Activated T-cell treated with anti-CD3 and anti-CD28 coated beads for 1 hour (primary cell): ENCODE measurements around the gene PCDHGC5.

Experiments used
- DNase-seq: peaks from one replicate; pipeline ENCODE4 v3.0.0-alpha.2; 2020; ENCODE audit warnings: low read depth

Gene PCDHGC5

DNA sequence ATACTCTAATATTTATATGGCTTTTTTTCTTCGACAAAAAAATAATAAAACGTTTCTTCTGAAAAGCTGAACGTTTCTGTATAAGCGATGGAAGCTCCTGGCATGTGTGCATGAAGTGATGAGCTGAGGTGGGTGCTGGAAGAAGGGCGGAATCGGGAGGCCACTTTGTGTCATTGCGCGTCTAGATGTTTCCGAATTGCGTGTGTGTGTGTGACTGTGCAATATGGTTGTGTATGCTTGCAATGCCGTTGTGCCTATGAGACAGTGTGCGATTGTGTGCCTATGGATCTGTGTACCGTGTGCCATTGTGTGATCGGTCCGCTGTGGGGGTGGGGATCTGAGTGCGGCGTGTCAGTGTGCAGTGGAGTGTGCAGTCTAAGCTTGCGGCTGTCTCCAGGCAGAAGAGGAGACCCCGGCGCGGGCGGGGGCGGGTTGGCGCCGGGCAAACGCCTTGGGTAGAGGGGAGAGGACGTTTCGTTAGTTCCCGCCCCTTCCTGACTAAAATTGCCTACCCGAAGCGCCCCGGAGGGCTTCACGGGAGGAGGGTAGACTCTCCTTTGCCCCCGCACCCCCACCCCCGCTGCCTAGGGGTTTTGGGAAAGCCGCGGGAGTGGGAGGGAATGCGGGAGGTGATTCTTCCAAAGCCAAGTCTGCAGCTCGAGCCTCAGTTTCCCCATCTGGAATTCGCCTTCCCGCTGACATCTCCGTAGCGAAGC, 24.2 kb downstream of the PCDHGC5 start:
- DNase-seq = no peak

GRCh38 chr5:141513627-141514329, 24.9 kb downstream of the PCDHGC5 start:
- DNase-seq = no peak

DNA sequence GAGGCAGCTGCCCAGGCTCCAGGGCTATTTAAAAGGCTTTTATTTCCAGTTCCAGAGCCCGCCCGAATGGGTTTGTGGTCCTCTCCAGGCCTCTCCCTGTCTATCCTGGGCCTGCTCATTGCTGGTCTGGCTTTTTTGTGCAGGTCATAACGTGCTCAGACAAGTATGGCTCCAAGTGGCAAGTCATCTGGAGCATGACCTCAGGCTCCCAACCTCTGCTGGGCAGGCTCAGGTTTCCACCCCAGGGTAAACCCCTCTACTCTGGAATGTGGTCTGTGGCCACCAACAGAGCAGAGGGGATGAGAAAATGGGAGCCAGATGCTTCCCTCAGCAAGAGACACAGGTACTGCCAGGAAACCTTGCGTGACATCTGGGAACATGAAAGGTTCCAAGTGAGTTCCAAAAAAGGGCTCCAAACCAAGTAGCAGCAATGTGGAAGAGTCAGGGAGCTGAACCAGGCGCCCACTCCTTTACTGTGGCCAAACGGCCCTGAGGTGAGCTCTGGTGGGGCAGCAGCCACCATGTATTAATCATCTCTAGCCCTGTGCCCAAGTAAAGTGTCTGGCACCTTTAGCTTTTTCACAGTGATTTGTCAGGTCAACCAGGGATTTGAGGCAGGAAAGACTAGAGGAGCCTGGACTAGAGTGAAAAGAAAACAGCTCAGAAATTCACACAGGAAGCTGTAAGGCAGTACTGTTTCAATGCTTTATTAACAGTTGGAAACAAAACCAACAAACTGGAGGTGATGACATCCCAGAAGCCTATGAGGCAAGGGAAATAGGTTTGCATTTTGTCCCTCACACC, 25.7 kb downstream of the PCDHGC5 start:
- no peak for DNase-seq

DNA sequence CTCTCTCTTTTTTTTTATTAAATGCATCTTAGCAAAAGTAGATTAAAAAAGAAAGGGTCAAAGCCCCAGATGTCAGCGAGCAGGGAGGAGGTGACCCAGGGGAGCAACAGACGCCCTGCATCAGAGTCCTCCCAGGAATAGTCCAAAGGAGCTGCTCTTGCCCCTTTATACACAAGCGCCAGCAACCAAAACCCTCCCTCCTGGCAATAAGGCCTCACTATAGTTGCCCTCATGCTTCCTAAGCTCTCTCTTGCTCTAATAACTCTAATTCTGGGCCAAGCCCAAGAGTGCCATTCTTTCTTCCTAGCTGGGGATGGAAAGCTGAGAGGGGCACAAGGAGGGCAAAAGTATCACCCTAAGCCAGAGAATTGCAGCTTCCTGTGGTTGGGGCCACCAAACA, 26.3 kb downstream of the PCDHGC5 start:
- DNase-seq = no peak

GRCh38 chr5:141515946-141516671, 27.2 kb downstream of the PCDHGC5 start:
- DNase-seq = no peak

DNA sequence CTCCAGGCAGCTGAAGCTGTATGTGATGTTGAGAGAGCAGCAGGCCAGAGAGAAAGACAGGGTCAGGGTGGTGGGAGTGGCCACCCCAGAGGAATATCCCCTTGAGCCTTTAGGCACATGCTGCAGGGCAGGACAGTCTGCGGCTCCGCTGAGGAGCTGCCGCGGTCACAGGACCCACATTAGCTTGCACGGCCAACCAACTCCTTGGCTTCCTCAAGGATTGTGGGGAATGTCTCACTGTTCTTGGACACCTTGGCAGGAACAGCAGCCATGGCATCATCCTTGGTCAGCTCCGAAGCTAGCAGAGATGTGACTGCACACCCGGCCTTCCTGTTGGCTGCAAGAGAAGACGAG, 27.8 kb downstream of the PCDHGC5 start:
- no peak for DNase-seq

DNA sequence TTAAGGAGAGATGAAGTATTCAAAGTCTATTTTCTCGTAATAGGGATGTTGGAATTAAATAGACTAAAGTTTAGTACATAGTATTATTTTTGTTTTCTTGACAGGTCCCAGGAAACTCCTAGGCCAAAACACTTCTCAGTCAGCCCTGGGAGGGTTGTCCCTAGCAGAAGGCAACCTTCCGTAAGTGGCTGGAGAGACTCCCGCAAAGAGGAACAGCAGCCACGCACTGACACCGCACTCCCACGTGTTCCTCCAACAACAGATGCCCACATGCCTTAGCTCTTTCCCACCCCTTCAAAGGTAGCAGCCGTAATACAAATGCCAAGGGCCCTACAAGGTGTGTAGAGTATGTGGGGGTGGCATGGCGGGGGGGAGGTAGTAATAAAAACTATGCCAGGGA, 28.4 kb downstream of the PCDHGC5 start:
- no peak for DNase-seq

- no peak for DNase-seq
These were observed 29.2 kb downstream of the PCDHGC5 start for GRCh38 chr5:141517880-141518617.

DNA sequence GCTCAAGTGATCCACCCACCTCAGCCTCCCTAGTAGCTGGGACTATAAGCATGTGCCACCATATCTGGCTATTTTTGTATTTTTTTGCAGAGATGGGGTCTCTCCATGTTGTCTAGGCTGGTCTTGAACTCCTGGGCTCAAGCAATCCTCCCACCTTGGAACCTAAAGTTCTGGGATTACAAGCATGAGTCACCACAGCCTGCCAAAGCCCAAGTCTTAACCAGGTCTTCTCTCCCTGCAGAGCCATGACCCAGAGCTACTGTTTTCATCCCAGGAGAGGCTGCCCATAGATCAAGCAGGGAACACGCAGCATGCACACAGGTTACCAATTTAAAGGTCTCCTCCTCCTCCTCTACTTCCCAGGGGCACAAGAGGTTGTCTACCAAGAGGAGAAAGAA, 29.7 kb downstream of the PCDHGC5 start:
- DNase-seq = no peak

DNA sequence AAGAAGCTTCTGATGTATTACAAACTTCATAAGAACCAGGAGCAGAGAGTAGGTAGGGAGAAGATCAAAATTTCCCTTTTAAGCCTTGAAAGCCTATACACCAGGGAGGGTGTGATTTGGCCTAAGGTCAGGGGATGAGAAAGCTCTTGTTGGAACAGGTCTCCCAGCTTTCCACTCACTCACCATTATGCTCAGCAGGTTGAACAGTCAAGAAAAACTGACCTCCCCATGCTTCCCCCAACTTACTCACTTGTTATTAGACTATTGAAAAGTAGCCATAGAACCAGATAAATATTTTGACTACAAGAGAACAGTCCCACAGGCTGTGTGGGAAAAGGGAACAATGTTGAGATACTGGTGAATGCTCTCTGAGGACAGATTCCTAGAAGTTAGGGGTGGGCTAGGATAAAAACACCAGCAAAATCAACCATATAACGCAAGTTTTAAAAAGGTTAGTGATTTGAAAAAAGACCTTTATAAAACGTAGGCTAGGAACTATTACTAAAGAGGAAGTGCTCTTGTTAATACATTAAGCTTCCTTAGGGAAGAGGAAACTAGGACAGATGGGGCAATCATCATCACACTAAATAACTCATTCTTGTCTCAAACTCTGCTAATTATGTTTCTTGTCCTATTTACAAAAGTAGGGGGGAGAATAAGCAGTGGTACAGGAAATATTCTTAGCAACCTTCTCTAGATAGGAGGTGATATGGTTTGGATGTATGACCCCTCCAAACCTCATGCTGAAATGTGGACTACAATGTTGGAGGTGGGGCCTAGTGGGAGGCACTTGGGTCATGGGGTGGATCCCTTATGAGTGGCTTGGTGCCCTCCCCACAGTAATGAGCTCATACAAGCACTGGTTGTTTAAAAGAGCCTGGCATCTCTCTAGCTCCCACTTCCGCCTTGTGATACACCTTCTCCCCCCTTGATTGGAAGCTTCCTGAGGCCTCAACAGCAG, 31.0 kb downstream of the PCDHGC5 start:
- DNase-seq = no peak

DNA sequence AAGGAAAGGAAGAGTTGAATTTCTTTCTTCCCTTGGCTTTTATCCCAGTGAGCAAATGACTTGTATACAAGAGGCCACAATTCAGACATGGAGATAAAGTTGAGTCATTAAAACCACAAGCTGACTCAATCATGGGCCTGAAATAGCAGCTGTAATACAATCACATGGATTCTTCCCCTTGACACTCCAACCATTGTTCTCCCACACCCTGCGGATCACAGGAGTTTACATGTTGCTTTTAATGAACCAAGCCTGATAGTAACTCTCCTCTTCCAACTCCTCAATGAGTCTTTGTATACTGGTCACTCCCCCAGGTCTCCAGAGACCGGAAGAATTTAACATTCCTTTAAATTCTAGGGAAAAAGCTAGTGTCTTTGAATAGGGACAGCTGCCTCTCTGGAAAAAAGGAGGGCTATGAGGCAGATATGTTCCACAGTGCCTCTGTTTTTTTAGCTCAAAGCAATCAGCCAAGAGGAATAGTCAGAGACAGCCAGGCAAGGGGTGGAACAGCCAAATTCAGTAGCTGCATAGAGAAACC, 32.4 kb downstream of the PCDHGC5 start:
- DNase-seq = no peak

DNA sequence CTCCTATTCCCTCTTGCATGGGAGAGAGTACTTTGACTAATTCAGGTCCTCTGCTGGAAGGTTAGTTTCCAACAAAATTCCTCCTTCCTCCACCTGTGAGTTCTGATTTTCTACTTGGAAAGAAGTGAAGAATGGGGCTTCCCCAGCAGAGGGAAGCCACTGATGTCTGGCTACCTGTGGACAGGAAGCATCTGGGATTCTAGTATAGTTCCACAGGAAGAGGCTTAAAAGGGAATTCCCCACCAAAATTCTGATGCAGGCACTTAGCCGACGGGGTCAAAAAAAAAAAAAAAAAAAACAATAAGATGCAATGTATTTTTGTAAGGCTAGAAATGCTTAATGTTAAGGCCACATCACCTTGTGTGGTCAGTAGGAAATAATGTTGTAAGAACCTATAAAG, 33.4 kb downstream of the PCDHGC5 start:
- no peak for DNase-seq

DNA sequence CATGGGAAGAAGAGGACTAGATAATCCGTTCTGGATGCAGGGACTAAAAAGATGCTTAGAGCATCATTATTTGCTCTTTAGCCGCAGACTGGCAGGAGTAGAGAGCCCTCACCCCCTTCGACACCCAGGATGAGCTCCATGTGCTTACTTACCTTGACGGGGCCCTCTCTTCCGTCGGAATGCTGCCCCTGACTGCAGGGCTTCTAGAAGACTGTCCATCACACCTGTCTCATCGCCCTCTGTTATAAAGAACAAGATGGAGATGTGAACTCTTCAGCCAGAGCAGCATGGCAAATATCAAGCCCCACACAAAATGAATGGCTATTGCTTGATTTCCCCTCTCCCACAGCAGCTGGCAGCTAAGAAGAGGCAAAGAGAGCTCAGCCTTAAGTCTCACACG, 35.1 kb downstream of the PCDHGC5 start:
- no peak for DNase-seq

DNA sequence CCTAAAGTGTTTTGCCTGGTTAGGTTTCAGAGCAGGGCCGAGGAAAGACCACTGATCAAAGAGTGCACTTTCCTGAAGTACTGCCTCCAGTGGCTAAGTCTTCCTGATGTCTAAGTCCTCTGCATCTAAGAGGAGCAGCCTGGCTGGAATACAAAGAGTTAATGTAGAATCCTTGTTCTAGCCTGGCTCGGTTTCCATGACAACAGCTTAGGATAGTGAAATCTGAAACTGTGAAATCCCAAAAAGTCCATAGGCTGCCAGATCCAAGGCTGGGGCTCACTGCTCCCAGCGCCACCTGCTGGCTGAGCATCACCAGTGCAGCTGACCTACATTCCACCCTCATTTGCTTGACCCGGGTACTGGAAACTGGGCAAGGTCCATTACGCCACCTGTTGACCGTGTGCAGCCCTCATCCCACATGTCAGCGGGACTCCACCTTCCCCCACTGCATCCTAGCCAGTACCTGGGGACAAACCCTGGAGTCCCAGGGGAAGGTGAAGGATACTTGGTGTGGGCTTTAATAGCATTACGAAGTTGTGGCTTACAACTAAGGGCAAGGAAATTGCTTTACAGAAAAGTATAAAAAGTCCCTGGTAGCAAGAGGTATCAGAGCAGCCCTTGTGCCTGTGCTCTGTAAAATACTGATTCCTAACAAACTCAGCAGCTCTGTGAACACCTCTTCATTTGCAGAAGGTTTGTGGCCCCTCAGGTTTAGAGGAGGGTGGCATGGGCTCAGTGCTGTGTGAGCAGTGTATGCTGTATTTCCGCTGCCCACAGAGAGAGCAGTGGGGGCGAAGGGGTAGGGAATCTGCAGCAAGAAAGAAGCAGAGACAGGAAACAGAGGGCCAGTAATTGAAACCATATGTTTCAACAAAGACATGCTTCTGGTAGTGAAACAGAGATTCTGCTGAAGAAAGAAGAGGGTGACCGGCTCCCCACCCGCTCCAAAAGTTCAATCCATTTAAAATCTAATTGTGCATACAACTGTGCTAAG, 36.0 kb downstream of the PCDHGC5 start:
- peak; percentile 40 for DNase-seq

- DNase-seq = no peak
These were observed 36.8 kb downstream of the PCDHGC5 start for GRCh38 chr5:141525653-141526052.

DNA sequence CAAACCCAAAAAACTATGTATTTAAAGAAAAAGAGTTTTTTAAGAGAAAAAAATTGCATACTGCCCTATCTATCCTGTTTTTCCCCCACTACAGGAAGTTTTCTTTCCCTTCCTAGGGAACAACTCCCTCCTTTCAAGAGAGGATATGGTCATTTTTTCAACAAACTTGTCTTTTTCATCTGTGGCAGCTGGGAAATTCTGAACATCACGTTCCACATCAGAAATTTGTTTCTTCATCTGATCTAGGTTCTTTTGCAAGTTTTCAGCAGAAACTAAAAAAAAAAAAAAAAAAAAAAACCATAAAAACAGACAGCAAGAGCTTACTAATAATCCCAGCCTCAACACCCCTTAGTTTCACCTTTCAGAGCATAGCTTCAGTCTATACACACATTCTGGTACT, 38.5 kb downstream of the PCDHGC5 start:
- DNase-seq = no peak

DNA sequence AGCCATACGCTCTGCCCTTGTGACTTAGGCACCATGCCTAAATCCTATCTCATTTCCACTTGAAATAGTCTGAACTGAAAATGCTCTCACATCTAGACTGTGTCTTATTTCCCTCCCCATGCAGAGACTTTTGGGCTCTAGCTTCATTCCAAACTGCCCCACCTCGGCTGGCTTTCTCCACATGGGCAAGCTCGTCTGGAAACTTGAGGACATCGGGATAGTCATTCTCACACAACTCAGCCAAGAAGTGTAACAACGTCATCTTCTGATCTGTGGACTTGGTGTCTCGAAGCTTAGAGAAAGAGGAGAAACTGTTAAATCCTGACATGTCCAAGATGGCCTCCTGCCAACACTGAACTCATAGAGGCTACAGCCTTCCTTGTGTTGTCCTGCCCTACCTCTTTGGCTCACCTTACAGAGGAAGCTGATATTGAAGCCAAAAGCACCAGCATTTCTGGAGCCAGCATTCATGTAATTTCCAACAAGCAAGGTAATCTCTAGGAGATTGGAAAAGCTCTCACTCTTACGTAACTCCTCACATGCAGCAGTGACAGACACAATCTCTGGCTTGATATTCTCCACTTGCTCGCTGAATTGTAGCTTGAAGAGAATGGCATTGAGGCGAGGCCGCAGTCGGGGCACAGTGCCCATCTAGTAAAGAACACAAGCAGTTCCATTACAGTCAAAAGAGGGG, 39.6 kb downstream of the PCDHGC5 start:
- no peak for DNase-seq

- no peak for DNase-seq
These were observed 40.1 kb downstream of the PCDHGC5 start for GRCh38 chr5:141529002-141529401.
